GDM1 (cell line): ENCODE measurements around the gene TRPM4.
"Not testable (repeated sequence)": the region's sequence is repeated elsewhere in the genome, so short reads cannot be mapped to it uniquely, and the experiment has no call there.

Source experiments
- DNase-seq: peaks from one replicate; lab custom pipeline; 2025; lab: John Stamatoyannopoulos, UW

Gene TRPM4

GRCh38 chr19:49190781-49191180 lies 33.2 kb downstream of the TRPM4 start:
- no peak for DNase-seq

DNA sequence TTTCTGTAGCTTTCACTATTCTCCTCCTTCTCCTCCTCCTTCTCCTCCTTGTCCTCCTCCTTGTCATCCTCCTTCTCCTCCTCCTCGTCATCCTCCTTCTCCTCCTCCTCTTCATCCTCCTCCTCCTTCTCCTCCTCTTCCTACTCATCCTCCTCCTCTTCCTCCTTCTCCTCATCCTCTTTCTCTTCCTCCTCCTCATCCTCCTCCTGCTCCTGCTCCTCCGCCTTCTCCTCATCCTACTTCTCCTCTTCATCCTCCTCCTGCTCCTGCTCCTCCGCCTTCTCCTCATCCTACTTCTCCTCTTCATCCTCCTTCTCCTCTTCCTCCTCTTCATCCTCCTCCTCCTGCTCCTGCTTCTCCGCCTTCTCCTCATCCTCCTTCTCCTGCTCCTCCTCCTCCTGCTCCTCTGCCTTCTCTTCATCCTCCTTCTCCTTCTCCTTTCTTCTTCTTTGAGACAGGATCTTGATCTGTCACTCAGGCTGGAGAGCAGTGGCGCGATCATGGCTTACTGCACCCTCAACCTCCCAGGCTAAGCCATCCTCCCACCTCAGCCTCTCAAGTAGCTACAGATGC lies 36.3 kb downstream of the TRPM4 start:
- DNase-seq, result no peak

DNA sequence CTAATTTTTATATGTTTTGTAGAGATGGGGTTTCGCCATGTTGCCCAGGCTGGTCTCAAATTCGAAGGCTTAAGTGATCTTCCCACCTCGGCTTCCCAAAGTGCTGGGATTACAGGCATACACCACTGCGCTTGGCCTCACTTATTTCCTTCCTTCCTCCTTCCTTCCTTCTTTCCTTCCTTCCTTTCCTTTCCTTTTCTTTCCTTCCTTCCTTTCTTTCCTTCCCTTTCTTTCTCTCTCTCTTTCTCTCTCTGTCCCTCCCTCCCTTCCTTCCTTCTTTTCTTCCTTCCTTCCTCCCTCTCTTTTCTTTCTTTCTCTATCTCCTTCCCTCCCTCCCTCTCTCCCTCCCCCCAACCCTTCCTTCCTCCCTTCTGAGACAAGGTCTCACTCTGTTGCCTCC lies 36.8 kb downstream of the TRPM4 start:
- no peak for DNase-seq

DNA sequence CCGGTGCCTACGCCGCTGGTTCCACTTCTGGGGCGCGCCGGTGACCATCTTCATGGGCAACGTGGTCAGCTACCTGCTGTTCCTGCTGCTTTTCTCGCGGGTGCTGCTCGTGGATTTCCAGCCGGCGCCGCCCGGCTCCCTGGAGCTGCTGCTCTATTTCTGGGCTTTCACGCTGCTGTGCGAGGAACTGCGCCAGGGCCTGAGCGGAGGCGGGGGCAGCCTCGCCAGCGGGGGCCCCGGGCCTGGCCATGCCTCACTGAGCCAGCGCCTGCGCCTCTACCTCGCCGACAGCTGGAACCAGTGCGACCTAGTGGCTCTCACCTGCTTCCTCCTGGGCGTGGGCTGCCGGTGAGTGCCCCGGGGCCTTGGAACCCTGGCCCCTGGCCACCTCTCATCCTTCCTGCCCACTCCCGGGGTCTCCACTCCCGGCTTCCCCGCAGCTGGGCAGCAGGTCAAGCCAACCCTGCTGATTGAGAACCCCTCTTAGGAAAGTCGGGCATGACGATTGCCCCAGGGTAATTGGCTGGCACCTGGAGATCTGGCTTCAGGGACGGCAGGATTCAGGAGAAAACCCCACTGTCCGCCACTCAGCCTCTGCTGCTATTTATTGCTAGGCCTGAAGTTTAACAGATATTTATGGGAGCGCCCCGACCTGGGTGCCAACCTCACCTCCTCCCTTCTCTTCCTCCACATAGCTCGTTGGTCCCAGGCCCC lies 39.1 kb downstream of the TRPM4 start:
- DNase-seq, result no peak

GRCh38 chr19:49200238-49200862 lies 42.8 kb downstream of the TRPM4 start:
- no peak for DNase-seq

DNA sequence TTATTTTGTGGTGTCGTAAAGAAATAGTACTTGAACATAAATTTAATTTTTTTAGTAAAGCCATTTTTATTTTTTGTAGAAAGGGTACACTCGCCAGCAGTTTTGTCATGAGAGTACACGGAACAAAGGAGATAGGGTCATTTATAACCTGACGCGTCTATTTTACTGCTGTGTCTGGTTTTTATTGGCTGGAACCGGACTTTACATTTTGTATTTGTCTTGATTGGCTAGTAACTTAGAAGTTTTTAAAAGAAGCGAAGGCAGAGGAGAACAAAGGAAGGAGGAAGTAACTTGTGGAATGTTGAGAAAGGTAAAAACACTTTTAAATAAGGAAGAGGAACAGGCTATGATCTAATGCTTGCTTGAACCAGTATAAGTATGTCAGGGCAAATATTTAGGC lies 43.5 kb downstream of the TRPM4 start:
- no peak for DNase-seq

- no peak for DNase-seq
Observed at GRCh38 chr19:49205114-49205513, 47.5 kb downstream of the TRPM4 start.

GRCh38 chr19:49209502-49209901 lies 51.9 kb downstream of the TRPM4 start:
- DNase-seq, result not testable (repeated sequence)

- DNase-seq, result no peak
Observed at GRCh38 chr19:49210108-49210900, 52.7 kb downstream of the TRPM4 start.

- DNase-seq, result no peak
Observed at GRCh38 chr19:49210901-49211451, 53.4 kb downstream of the TRPM4 start.

- DNase-seq, result no peak
Observed at GRCh38 chr19:49212016-49212701, 54.6 kb downstream of the TRPM4 start.

- no peak for DNase-seq
Observed at GRCh38 chr19:49213791-49214190, 56.2 kb downstream of the TRPM4 start.

DNA sequence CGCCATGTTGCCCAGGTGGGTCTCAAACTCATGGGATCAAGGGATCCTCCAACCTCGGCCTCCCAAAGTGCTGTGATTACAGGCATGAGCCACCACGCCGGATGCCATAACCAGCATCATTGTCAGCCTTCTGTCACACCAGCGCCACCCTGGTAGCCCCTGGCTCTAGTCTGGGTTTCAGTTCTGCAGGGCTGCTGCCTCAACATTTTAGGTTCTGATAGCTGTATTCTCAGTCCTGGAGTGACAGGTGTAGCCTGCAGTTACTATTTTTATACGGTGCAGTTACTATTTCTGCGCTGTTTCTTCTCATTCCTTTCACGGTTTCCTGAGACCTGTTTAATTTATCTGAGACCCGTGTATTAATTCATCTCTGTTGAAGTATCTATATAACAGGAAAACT lies 57.1 kb downstream of the TRPM4 start:
- no peak for DNase-seq

- no peak for DNase-seq
Observed at GRCh38 chr19:49216071-49216470, 58.5 kb downstream of the TRPM4 start.

GRCh38 chr19:49217382-49217781 lies 59.8 kb downstream of the TRPM4 start:
- DNase-seq, result no peak

DNA sequence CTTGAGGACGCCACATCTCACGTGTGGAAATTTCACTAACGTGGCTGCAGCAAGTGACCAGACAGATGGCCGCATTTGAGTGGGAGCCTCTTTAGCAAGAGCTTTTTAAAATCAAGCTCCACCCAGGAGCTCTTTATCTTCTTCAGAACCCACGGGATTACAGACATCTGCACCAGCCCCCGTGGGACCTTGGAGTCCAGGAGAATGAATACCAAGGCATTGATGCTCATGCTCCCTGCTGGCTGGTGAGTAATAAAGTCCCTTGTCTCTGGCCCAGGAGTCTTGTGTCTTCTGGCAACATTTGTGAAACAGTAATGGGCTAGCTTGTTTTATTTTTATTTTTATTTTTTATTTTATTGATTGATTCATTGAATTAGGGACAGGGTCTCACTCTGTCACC lies 64.4 kb downstream of the TRPM4 start:
- no peak for DNase-seq

- no peak for DNase-seq
Observed at GRCh38 chr19:49222528-49222927, 64.9 kb downstream of the TRPM4 start.

DNA sequence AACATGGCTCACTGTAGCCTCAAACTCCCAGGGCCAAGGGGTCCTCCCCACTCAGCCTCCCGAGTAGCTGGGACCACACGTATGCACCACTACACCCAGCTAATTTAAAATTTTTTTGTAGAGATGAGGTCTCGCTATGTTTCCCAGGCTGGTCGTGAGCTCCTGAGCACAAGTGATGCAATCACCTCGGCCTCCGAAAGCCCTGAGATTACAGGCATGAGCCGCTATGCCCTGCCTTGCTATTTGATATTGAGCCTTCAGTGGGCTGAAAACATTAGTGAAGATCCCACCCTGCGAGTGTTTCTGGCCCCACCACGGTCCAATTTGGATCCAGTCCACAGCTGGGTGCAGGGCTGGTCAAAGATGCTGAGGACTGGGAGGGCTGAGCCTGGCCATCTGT lies 65.9 kb downstream of the TRPM4 start:
- DNase-seq, result no peak

- not testable (repeated sequence) for DNase-seq
Observed at GRCh38 chr19:49224441-49224840, 66.8 kb downstream of the TRPM4 start.

DNA sequence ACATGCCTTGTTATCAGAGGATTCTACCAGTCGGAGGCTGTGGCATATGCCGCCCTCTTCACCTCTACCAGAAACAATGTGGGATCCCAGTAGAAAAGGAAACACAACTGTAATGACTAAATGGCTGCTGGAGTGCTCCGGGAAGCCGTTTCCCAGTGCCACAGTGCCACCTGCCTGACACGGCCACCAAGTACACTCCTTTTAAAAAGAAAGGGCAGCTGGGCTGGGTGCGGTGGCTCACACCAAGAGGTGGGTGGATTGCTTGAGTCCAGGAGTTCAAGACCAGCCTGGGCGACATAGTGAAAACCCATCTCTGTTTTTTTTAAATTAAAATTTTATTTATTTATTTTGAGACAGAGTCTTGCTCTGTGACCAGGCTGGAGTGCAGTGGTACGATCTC lies 67.3 kb downstream of the TRPM4 start:
- DNase-seq, result no peak

DNA sequence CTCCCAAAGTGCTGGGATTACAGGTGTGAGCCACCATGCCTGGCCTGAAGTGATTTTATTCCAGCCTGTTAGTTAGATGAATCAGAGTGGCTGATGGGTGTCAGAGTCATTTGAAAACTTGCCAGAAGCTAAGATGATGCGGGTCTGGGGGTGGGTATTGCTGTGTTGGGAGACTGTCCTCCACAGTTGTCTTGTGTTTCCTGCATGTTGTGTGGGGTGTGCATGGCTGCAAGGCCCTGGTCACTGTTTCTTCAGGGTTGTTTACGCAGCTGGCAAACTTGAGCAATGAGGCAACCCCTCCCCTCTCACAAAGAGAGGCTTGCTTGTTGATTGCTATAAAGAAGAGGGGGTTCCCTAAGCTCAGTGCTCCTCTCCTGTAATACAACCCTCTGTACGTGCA lies 71.8 kb downstream of the TRPM4 start:
- no peak for DNase-seq

DNA sequence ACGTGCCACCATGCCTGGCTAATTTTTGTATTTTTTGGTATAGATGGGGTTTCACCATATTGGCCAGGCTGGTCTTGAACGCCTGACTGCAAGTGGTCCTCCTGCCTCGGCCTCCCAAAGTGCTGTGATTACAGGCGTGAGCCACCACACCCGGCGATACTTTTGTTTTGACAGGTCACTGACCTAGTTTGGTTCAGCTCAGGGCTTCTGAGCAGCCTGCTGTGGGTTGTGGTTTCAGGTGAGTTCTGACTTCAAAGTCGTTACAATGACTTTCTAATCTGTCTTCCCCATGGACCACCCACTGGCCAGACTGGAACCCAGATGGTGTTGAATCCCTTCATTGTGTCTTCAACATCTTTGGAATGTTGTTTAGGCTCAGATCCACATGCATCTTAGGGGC lies 73.8 kb downstream of the TRPM4 start:
- no peak for DNase-seq
